Skeletal muscle cell (primary cell): ENCODE measurements around the gene MARVELD1.

Experiments used
- DNase-seq: peaks from one replicate; pipeline ENCODE4 v3.0.0-alpha.2; 2010; ENCODE audit warnings: low read depth
- H3K4me3 ChIP-seq: 2 replicates; pipeline ENCODE4 v1.5.1; 2011; ENCODE audit warnings: low read depth, mild to moderate bottlenecking, control low read depth, low read length, moderate library complexity

MARVELD1 gene

GRCh38 chr10:97743169-97743943 is 29.8 kb downstream of the MARVELD1 start:
- no peak overlapping the region for H3K4me3 ChIP-seq
- DNase-seq = no peak

DNA sequence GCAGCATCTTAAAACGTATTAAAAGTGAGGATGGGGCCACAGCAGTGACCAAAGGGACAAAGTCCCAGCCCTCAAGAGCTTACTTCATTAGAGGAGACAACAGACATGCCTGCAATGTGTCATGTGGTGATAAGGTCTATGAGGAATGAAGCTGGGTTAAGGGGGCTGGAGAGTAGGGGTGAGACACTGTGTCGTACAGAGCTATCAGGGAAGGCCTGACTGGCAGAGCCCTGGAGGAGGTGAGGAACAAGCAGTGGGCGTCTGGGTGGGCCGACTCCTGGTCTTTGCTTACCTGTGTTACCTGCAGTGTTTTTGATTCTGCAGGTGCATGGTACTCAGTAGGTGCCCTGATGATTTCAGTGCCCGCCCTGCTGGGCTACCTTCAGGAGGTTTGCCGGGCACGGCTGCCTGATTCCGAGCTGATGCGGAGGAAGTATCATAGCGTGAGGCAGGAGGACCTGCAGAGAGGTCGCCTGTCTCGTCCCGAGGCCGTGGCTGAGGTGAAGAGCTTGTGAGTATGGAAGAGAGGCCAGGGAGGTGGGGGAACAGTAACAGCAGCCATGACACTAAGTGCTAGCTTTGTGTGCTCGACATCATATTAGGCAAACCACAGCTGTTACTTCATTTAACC is 31.0 kb downstream of the MARVELD1 start:
- no peak for DNase-seq
- H3K4me3 ChIP-seq = no peak overlapping the region

- no peak overlapping the region for H3K4me3 ChIP-seq
- no peak for DNase-seq
These were observed 34.0 kb downstream of the MARVELD1 start for GRCh38 chr10:97747573-97747972.

DNA sequence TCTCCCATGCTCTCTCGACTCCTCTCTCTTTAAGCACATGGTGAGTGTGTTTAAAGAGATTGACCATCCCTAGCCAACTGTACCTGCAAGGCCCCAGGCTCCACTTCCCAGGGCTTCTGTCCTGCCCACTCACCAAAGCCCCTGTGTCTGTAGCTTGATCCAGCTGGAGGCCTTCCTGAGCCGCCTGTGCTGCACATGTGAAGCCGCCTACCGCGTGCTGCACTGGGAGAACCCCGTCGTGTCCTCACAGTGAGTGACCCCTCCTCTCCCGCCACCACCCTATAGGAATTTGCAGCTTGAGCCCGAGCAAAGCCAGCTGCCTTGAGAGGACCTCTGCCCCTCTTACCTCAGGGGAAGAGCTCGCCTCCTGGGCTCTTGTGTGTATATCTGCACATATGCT is 34.6 kb downstream of the MARVELD1 start:
- DNase-seq = no peak
- no peak overlapping the region for H3K4me3 ChIP-seq

DNA sequence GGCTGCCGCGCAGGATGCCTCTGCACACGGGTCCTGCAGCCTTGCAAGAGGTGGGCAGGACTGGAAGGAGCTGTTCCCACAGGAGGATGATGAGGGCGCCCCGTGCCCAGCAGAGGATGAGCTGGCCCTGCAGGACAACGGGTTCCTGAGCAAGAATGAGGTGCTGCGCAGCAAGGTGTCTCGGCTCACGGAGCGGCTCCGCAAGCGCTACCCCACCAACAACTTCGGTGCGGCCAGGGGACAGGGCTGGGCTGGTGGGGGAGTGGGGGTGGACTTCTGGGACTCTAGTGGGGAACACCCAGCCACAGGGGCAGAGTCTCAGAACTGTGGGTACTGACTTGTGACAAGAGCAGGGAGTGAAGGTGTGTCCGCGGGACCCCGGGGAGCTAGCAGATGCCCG is 39.4 kb downstream of the MARVELD1 start:
- no peak overlapping the region for H3K4me3 ChIP-seq
- no peak for DNase-seq

- no peak overlapping the region for H3K4me3 ChIP-seq
- DNase-seq = no peak
These were observed 41.2 kb downstream of the MARVELD1 start for GRCh38 chr10:97754726-97755125.

DNA sequence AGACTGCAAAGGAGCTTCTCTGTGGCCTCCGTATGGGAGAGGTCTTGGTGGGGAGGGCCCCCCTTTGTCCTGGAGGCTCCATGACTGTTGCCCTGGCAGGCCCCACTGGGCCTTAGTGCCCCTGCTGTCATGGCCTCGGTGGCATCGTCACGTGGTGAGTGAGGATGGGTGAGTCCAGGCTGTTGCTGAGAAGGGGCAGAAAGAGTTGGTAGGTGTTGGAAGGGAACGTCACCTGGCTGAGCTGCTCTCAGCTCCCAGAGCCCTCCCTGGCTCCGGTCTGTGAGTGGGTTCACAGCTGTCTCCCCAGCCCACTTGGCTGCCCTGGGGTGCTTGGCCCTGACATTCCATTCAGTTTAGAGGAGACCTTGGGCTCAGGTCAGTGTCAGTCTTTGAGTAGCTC is 42.2 kb downstream of the MARVELD1 start:
- H3K4me3 ChIP-seq = no peak overlapping the region
- no peak for DNase-seq

GRCh38 chr10:97757471-97757870 is 43.9 kb downstream of the MARVELD1 start:
- no peak overlapping the region for H3K4me3 ChIP-seq
- DNase-seq = no peak

GRCh38 chr10:97759158-97759887 is 45.8 kb downstream of the MARVELD1 start:
- H3K4me3 ChIP-seq = no peak overlapping the region
- no peak for DNase-seq

- no peak for DNase-seq
- no peak overlapping the region for H3K4me3 ChIP-seq
These were observed 46.4 kb downstream of the MARVELD1 start for GRCh38 chr10:97759946-97760345.

- no peak for DNase-seq
- H3K4me3 ChIP-seq = no peak overlapping the region
These were observed 47.1 kb downstream of the MARVELD1 start for GRCh38 chr10:97760461-97761257.

DNA sequence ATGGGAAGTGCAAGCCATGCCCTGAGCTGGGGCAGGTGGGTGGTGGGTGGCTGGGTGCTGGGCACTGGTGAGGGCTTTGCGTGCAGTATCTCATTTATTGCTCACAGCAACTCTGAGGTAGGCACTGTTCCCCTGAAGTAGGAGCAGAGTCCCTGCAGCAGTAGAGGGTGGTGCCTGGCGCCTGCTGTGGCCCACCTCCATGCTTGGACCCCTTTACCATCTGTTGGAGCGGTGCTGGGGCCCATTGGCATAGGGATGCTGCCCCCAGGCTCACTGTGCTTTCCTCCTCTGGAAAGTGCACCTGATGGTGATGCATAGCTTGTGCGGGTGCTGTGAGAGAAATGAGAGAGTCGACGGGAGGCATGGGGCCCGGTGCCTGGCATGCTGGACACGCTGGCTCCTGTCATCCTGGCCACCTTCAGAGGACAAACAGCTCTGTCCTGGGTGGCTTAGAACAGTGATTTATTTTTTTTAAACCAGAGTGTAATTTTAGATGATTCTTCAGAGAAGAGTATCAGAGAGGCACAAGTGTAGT is 47.9 kb downstream of the MARVELD1 start:
- DNase-seq = no peak
- no peak overlapping the region for H3K4me3 ChIP-seq

- no peak for DNase-seq
- no peak overlapping the region for H3K4me3 ChIP-seq
These were observed 48.5 kb downstream of the MARVELD1 start for GRCh38 chr10:97762056-97762455.

DNA sequence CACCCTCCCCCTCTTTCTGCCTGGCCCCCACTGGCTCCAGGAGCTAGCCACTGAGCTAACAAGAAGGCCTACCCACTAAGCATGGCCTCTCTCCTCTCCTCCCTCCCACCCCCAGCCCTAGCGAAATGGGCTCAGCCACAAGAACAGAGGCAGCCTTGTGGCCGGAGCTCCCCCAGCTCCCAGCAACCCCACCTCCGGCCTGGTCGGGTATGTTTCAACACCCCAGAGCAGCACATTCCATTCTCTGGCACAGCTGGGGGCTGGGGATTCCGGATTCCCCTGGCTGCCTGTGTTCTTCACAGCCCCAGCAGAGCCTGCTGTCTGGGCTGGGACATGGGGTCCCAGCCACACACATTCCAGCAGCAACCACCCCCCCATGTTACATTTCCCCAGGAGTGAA is 49.3 kb downstream of the MARVELD1 start:
- peak; percentile 54 for DNase-seq
- no peak overlapping the region for H3K4me3 ChIP-seq

DNA sequence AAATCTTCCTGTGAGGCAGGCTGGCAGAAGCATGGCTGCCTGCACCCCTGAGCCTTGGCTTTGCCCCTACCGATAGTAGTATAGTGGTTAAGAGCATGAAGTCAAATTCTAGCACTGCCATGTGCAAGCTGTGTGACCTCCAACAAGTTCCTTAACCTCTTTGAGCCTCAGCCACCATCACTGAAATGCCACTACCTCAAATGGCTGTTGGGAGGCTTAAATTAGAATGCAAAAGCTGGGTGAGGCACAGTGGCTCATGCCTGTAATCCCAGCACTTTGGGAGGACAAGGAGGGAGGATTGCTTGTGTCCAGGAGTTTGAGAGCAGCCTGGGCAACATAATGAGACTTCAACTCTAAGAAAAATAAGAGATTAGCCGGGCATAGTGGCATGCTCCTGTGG is 49.9 kb downstream of the MARVELD1 start:
- H3K4me3 ChIP-seq = no peak overlapping the region
- DNase-seq = no peak

- H3K4me3 ChIP-seq = no peak overlapping the region
- DNase-seq = no peak
These were observed 50.4 kb downstream of the MARVELD1 start for GRCh38 chr10:97763947-97764346.

DNA sequence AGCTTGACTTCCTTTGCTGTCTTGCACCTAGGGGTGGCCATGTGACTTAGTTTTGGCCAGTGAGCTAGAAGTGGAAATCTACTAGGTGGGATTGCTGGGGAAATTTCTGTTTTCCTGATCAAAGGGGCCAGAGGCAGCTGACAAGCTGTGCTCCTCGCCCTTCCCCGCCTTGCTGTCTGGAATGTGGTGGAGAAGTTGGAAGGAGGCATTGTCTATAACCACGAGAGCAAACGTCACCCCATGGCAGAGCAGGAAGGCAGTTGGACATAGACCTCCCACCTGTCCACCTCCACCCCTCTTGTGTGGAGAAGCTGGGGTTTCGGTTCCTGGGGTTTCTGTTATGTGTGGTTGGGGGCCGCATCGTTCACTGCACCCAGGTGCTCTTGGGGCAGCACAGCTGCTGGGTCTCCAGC is 51.0 kb downstream of the MARVELD1 start:
- H3K4me3 ChIP-seq = no peak overlapping the region
- peak; percentile 59 for DNase-seq

- H3K4me3 ChIP-seq = no peak overlapping the region
- DNase-seq = peak; percentile 67
These were observed 51.7 kb downstream of the MARVELD1 start for GRCh38 chr10:97765201-97765600.

GRCh38 chr10:97766106-97766810 is 52.7 kb downstream of the MARVELD1 start:
- DNase-seq = no peak
- H3K4me3 ChIP-seq = no peak overlapping the region
